GM21717 (cell line): ENCODE measurements around the gene TMEM106C.

ENCODE experiments used
- ATAC-seq: cut with Tn5 transposase; IDR thresholded peaks from one replicate; pipeline ENCODE4 v1.9.1; 2021; ENCODE audit warnings: mild to moderate bottlenecking, moderate library complexity; ENCODE audit not compliant: unreplicated experiment

Gene TMEM106C

GRCh38 chr12:48013287-48013686 is 49.9 kb downstream of the TMEM106C start:
- ATAC-seq = no peak

GRCh38 chr12:48015129-48015528 is 51.7 kb downstream of the TMEM106C start:
- ATAC-seq = no peak

GRCh38 chr12:48015954-48016353 is 52.6 kb downstream of the TMEM106C start:
- ATAC-seq = no peak

GRCh38 chr12:48016373-48017020 is 53.1 kb downstream of the TMEM106C start:
- no peak for ATAC-seq

- ATAC-seq = no peak
Observed at GRCh38 chr12:48017496-48017895, 54.1 kb downstream of the TMEM106C start.

- no peak for ATAC-seq
Observed at GRCh38 chr12:48017921-48018617, 54.7 kb downstream of the TMEM106C start.
